Hair follicular keratinocyte (primary cell): Measurements from ENCODE around the gene MPPED2. TPM values are rescaled to one million over a fixed set of nuclear protein-coding genes. Genes with fewer than 3 reads are reported as not detected.

ENCODE experiments used
- total RNA-seq: library from RNA; depleted of rRNA; stranded (reverse); fragments of >200 nt; gene quantifications from 2 replicates; pipeline ENCODE4 v1.2.3, GENCODE V29; 2015

Gene MPPED2
- total RNA-seq = not detected in 2 replicates

GRCh38 chr11:30586251-30587144, at the start of gene MPPED2:
TSS of gene MPPED2 (minus strand) at chr11:30586353. CDS start at chr11:30580373, 5,980 bp downstream.

